CD4-positive, alpha-beta T cell treated with Interleukin-6 for 4 hours (primary cell): ENCODE measurements around the gene MMS19.
"Not testable (repeated sequence)": the region's sequence is repeated elsewhere in the genome, so short reads cannot be mapped to it uniquely, and the experiment has no call there.

ENCODE experiments used
- DNase-seq: peaks from one replicate; pipeline ENCODE4 v3.0.0-alpha.2; 2020; ENCODE audit warnings: mixed read lengths

MMS19 gene

GRCh38 chr10:97423757-97424098, 74.5 kb downstream of the MMS19 start:
- not testable (repeated sequence) for DNase-seq

- peak; percentile 40 for DNase-seq
These were observed 81.7 kb downstream of the MMS19 start for GRCh38 chr10:97416565-97416964.

GRCh38 chr10:97412891-97413304, 85.3 kb downstream of the MMS19 start:
- DNase-seq: peak; percentile 7

- no peak for DNase-seq
These were observed 86.8 kb downstream of the MMS19 start for GRCh38 chr10:97411406-97411805.

- DNase-seq: no peak
These were observed 89.7 kb downstream of the MMS19 start for GRCh38 chr10:97408496-97408992.
